Central memory CD8-positive, alpha-beta T cell (primary cell): ENCODE results near the gene SHLD1.
A peak's percentile ranks its signal among the peaks of the same experiment; 100 is the strongest.
"Not testable (repeated sequence)": the region's sequence is repeated elsewhere in the genome, so short reads cannot be mapped to it uniquely, and the experiment has no call there.

Experiments used
- ATAC-seq: fragments of 150-1000 bp; cut with Tn5 transposase; replicated peaks from 2 replicates; pipeline ENCODE4 v1.10.0; 2022; ENCODE audit warnings: mild to moderate bottlenecking, moderate FRiP score, moderate number of reproducible peaks; ENCODE audit not compliant: poor library complexity, severe bottlenecking; ENCODE audit errors: extremely low read depth
- DNase-seq, 2 donors: peaks; one replicate each; pipeline ENCODE4 v3.0.0; 2021; ENCODE audit warnings: low spot score in 2 of 2
- H3K27ac Mint-ChIP-seq: one replicate; pipeline ENCODE4 v1.8.0; 2022; ENCODE audit warnings: low read depth, mild to moderate bottlenecking, moderate library complexity, mixed read lengths
- H3K27me3 Mint-ChIP-seq: one replicate; pipeline ENCODE4 v1.8.0; 2022; ENCODE audit warnings: mixed read lengths
- H3K36me3 Mint-ChIP-seq: one replicate; pipeline ENCODE4 v1.8.0; 2022; ENCODE audit warnings: mild to moderate bottlenecking, moderate library complexity, mixed read lengths; ENCODE audit not compliant: insufficient read depth
- H3K4me1 Mint-ChIP-seq: one replicate; pipeline ENCODE4 v1.8.0; 2022; ENCODE audit warnings: mixed read lengths
- H3K4me3 Mint-ChIP-seq: one replicate; pipeline ENCODE4 v1.8.0; 2022; ENCODE audit warnings: mild to moderate bottlenecking, moderate library complexity, mixed read lengths
- H3K9me3 Mint-ChIP-seq: one replicate; pipeline ENCODE4 v1.8.0; 2022; ENCODE audit warnings: mixed read lengths

The SHLD1 gene

GRCh38 chr20:5742041-5742440 is 8.2 kb upstream of the SHLD1 start:
- Mint-ChIP-seq H3K27ac (peak overlapping the region; percentile 85), H3K4me3 (no peak overlapping the region), H3K36me3 (peaks cover 8% of the 10 kb centered on the region), H3K4me1 (peaks cover 6% of the 10 kb centered on the region), H3K9me3 (no peaks in the 10 kb centered on the region), H3K27me3 (peaks cover 7% of the 10 kb centered on the region)
- DNase-seq, result no peak
- no peak for ATAC-seq

- Mint-ChIP-seq H3K4me3 (no peak overlapping the region), H3K4me1 (peaks cover 6% of the 10 kb centered on the region), H3K27me3 (peaks cover 10% of the 10 kb centered on the region), H3K27ac (no peak overlapping the region), H3K9me3 (no peaks in the 10 kb centered on the region), H3K36me3 (peaks cover 9% of the 10 kb centered on the region)
- DNase-seq (no peak), ATAC-seq (no peak)
Observed at GRCh38 chr20:5745416-5746030, 4.7 kb upstream of the SHLD1 start.

GRCh38 chr20:5746064-5746463 is 4.1 kb upstream of the SHLD1 start:
- H3K27ac Mint-ChIP-seq, result no peak overlapping the region
- peaks cover 8% of the 10 kb centered on the region for H3K4me1 Mint-ChIP-seq
- DNase-seq (no peak), ATAC-seq (no peak)
- H3K9me3 Mint-ChIP-seq, result no peaks in the 10 kb centered on the region
- no peak overlapping the region for H3K4me3 Mint-ChIP-seq
- H3K27me3 Mint-ChIP-seq, result peaks cover 10% of the 10 kb centered on the region
- peaks cover 9% of the 10 kb centered on the region for H3K36me3 Mint-ChIP-seq

- no peak overlapping the region for H3K4me3 Mint-ChIP-seq
- H3K9me3 Mint-ChIP-seq, result no peaks in the 10 kb centered on the region
- no peak overlapping the region for H3K27ac Mint-ChIP-seq
- peaks cover 5% of the 10 kb centered on the region for H3K36me3 Mint-ChIP-seq
- H3K4me1 Mint-ChIP-seq, result peaks cover 19% of the 10 kb centered on the region
- ATAC-seq (no peak), DNase-seq (no peak)
- peaks cover 10% of the 10 kb centered on the region for H3K27me3 Mint-ChIP-seq
Observed at GRCh38 chr20:5748246-5748645, 2.0 kb upstream of the SHLD1 start.

- H3K27me3 Mint-ChIP-seq, H3K9me3 Mint-ChIP-seq, DNase-seq, H3K27ac Mint-ChIP-seq, ATAC-seq, H3K4me3 Mint-ChIP-seq, H3K36me3 Mint-ChIP-seq: not testable (repeated sequence)
- H3K4me1 Mint-ChIP-seq, result peaks cover 26% of the 10 kb centered on the region
Observed at GRCh38 chr20:5749512-5749951, 669 bp upstream of the SHLD1 start.

- no peak for DNase-seq
- ATAC-seq, result no peak
- Mint-ChIP-seq H3K4me1 (peaks cover 31% of the 10 kb centered on the region), H3K27ac (no peak overlapping the region), H3K27me3 (peaks cover 4% of the 10 kb centered on the region), H3K9me3 (no peaks in the 10 kb centered on the region), H3K36me3 (peaks cover 8% of the 10 kb centered on the region), H3K4me3 (peak overlapping the region; percentile 87)
Observed at GRCh38 chr20:5751856-5752255, 1.7 kb downstream of the SHLD1 start.

- H3K27ac Mint-ChIP-seq, result peak overlapping the region; percentile 11
- peaks cover 17% of the 10 kb centered on the region for H3K36me3 Mint-ChIP-seq
- DNase-seq (no peak), ATAC-seq (no peak)
- H3K4me1 Mint-ChIP-seq, result peaks cover 42% of the 10 kb centered on the region
- H3K4me3 Mint-ChIP-seq, result no peak overlapping the region
- no peaks in the 10 kb centered on the region for H3K9me3 Mint-ChIP-seq
- H3K27me3 Mint-ChIP-seq, result no peaks in the 10 kb centered on the region
Observed at GRCh38 chr20:5753814-5754213, 3.6 kb downstream of the SHLD1 start.

GRCh38 chr20:5757949-5758348 is 7.7 kb downstream of the SHLD1 start:
- Mint-ChIP-seq H3K27ac (no peak overlapping the region), H3K36me3 (peaks cover 27% of the 10 kb centered on the region), H3K4me1 (peaks cover 39% of the 10 kb centered on the region), H3K4me3 (no peak overlapping the region), H3K9me3 (no peaks in the 10 kb centered on the region), H3K27me3 (no peaks in the 10 kb centered on the region)
- ATAC-seq (no peak), DNase-seq (no peak)

GRCh38 chr20:5766085-5766764 is 16.0 kb downstream of the SHLD1 start:
- peaks cover 17% of the 10 kb centered on the region for H3K36me3 Mint-ChIP-seq
- peaks cover 38% of the 10 kb centered on the region for H3K4me1 Mint-ChIP-seq
- no peaks in the 10 kb centered on the region for H3K27me3 Mint-ChIP-seq
- no peak for ATAC-seq
- H3K9me3 Mint-ChIP-seq, result no peaks in the 10 kb centered on the region
- no peak overlapping the region for H3K4me3 Mint-ChIP-seq
- DNase-seq, result no peak
- H3K27ac Mint-ChIP-seq, result no peak overlapping the region

GRCh38 chr20:5767493-5768098 is 17.4 kb downstream of the SHLD1 start:
- no peak for ATAC-seq
- peaks cover 41% of the 10 kb centered on the region for H3K4me1 Mint-ChIP-seq
- no peaks in the 10 kb centered on the region for H3K9me3 Mint-ChIP-seq
- peak overlapping the region; percentile 78 for H3K27ac Mint-ChIP-seq
- DNase-seq, result no peak
- H3K36me3 Mint-ChIP-seq, result peaks cover 19% of the 10 kb centered on the region
- no peaks in the 10 kb centered on the region for H3K27me3 Mint-ChIP-seq
- no peak overlapping the region for H3K4me3 Mint-ChIP-seq

- DNase-seq (no peak), ATAC-seq (no peak)
- no peaks in the 10 kb centered on the region for H3K9me3 Mint-ChIP-seq
- H3K4me1 Mint-ChIP-seq, result peaks cover 34% of the 10 kb centered on the region
- H3K27ac Mint-ChIP-seq, result peak overlapping the region; percentile 65
- H3K27me3 Mint-ChIP-seq, result no peaks in the 10 kb centered on the region
- H3K4me3 Mint-ChIP-seq, result no peak overlapping the region
- peaks cover 31% of the 10 kb centered on the region for H3K36me3 Mint-ChIP-seq
Observed at GRCh38 chr20:5770231-5770986, 20.2 kb downstream of the SHLD1 start.

GRCh38 chr20:5770987-5771318 is 20.8 kb downstream of the SHLD1 start:
- no peaks in the 10 kb centered on the region for H3K27me3 Mint-ChIP-seq
- DNase-seq (no peak), ATAC-seq (no peak)
- H3K27ac Mint-ChIP-seq, result peak overlapping the region; percentile 65
- peaks cover 33% of the 10 kb centered on the region for H3K36me3 Mint-ChIP-seq
- H3K4me1 Mint-ChIP-seq, result peaks cover 34% of the 10 kb centered on the region
- no peaks in the 10 kb centered on the region for H3K9me3 Mint-ChIP-seq
- no peak overlapping the region for H3K4me3 Mint-ChIP-seq
